NCI-H146 (cell line): ENCODE results near the gene RUVBL2.
A peak's percentile ranks its signal among the peaks of the same experiment; 100 is the strongest.

Experiments used
- DNase-seq: peaks from one replicate; lab custom pipeline; 2025; lab: John Stamatoyannopoulos, UW

RUVBL2 gene

GRCh38 chr19:48964205-48965039, 29.3 kb upstream of the RUVBL2 start:
- no peak for DNase-seq

- peak; percentile 96 for DNase-seq
Measured at GRCh38 chr19:48965040-48965805, 28.5 kb upstream of the RUVBL2 start, which contains the start of gene FTL. TSS of gene FTL (plus strand) at chr19:48965309. CDS start at chr19:48965508, 199 bp downstream.

DNA sequence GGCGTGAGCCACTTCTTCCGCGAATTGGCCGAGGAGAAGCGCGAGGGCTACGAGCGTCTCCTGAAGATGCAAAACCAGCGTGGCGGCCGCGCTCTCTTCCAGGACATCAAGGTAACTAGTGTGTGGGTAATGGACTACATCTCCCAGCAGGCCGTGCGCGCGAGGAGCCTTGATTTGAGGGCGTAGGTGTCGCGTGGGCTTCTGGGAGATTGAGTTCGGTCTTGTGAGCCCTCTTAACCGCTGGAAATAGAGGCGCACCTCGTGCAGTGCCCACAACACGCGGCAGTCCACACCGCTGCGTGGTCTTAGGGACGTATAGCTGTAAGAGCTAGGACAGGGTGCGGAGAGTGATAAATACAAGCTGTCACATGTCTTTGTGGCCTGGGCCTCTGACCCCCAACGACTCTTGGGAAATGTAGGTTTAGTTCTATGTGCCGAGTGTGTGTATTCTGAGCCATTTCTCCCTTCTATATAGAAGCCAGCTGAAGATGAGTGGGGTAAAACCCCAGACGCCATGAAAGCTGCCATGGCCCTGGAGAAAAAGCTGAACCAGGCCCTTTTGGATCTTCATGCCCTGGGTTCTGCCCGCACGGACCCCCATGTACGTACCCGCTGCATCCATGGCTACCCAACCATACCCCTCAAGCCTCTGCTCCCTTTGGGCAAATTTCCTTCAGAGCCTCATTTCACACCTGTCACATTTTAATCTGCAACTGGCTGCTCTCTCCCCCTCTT, 27.7 kb upstream of the RUVBL2 start:
- peak; percentile 92 for DNase-seq

GRCh38 chr19:48966541-48967345, 26.9 kb upstream of the RUVBL2 start:
- DNase-seq, result no peak

- no peak for DNase-seq
Measured at GRCh38 chr19:48967346-48968178, 26.1 kb upstream of the RUVBL2 start.

GRCh38 chr19:48968179-48968661, 25.5 kb upstream of the RUVBL2 start:
- DNase-seq, result no peak

DNA sequence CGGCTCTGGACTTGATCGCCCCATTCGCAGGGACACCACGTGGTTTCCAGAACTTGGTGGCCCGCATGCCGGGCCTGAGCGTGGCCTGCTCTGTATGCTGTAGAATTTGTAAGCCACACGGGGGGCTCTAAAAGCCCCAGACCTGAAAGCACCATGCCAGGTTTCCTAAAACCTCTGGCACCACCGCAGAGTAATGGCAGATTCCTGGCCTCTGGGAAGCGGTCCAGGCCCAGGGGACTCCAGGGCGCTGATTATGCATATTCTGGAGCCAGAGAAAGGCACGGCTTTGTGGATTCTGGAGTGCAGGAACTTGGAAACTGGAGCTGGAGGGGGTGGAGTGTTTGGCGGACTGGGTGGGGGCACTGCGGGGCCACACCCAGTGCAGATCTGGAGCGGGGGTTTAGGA, 24.9 kb upstream of the RUVBL2 start:
- no peak for DNase-seq

GRCh38 chr19:48969276-48970138, 24.2 kb upstream of the RUVBL2 start:
- DNase-seq, result no peak

- no peak for DNase-seq
Measured at GRCh38 chr19:48970139-48970766, 23.4 kb upstream of the RUVBL2 start.

GRCh38 chr19:48970923-48971395, 22.7 kb upstream of the RUVBL2 start:
- DNase-seq, result peak; percentile 48

DNA sequence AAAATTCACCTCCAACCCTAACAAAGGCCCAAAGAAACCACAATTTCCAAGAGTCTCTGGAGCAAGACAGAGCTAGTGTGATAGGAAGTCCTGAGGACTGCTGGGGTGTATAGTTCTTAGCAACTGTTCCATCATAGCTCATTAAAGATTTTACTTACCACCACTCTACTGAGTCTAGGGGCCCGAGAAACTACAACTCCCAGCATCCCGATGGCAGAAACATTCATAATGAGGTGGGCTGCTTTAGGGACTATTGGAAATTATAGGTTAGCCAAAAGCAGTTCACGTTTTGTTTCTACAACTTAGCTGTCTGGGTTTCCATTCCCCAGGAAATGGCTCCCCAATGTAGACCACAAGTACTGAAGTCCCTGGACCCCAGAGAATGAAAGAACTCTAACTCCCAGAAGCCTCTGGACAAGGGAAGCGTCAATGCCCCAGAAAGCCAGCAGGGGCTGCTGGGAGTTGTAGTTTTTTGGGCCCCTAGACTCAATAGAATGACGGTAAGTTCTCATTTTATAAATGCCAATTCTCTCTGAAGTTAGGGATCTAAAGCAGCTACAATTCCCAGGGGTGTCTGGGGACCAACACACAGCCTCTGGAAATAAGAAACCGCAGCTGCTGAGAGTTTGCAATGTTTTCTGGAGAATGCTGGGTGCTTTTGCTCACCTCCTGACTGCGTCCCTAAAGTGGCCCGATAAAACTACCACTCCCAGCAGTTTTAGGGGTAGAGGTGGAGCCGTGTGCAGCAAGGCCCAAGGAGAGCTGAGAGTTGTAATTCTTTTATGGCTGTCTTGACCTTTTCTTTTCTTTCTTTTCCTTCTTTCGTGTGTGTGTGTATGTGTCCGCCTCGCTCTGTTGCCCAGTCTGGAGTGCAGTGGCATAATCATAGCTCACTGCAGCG, 17.5 kb upstream of the RUVBL2 start:
- no peak for DNase-seq

GRCh38 chr19:48977061-48977460, 16.6 kb upstream of the RUVBL2 start:
- no peak for DNase-seq

GRCh38 chr19:48982280-48982679, 11.4 kb upstream of the RUVBL2 start:
- no peak for DNase-seq

- DNase-seq, result no peak
Measured at GRCh38 chr19:48985711-48986110, 8.0 kb upstream of the RUVBL2 start.

DNA sequence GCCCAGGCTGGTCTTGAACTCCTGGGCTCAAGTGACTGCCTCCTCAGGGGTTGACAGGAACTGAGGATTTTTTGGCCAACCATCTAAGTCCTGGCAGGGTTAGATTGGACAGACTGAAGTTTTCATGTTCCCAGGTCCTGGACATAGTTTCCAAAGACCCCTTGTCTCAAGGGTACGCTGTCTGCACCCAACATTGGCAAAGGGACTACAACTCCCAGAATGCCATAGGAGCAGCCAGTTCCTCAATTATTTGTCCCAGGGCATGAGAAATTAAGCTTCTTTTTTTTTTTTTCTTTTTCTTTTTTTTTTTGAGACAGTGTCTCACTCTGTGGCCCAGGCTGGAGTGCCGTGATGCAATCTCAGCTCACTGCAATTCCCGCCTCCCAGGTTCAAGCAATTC, 7.5 kb upstream of the RUVBL2 start:
- DNase-seq, result no peak

DNA sequence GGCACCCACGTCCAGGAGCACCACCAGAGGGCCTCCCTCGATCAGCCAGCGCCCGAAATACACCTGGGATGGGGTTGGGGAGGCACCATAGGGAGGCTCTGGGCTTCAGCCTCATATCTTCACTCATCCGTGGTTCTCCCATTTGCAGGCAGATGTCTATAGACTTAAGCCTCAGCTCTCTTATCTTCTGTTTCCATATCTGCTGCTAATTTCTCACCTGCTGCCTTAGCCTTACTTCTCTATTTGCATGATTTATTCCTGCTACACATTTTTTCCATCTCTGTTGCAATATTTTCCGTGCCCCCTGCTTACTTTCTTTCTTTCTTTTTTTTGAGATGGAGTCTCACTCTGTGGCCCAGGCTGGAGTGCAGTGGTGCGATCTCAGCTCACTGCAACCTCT, 6.4 kb upstream of the RUVBL2 start:
- DNase-seq, result no peak

DNA sequence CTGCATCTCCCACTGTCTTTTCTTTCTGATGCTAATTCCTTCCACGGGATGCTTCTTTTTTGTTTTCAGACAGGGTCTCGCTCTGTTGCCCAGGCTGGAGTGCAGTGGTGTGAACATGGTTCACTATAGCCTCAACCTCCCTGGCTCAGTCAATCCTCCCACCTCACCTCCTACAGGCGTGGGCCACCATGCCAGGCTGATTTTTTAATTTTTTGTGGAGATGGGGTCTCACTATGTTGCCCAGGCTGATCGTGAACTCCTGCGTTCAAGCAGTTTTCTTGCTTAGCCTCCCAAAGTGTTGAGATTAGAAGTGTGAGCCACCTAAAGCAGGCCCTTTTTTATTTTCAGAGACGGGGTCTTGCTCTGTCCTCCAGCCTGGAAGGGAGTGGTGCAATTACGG, 5.4 kb upstream of the RUVBL2 start:
- DNase-seq, result no peak

GRCh38 chr19:48988860-48989259, 4.8 kb upstream of the RUVBL2 start:
- no peak for DNase-seq
